H1 (cell line): ENCODE results near the gene CNPY4. TPM values are rescaled to one million over a fixed set of nuclear protein-coding genes. Genes with fewer than 3 reads are reported as not detected.

Experiments used
- CTCF ChIA-PET: fragments of 300-600 bp; sonication (Branson Sonifier 250); formaldehyde crosslinking; loops from one replicate; lab custom pipeline; 2021; ENCODE audit not compliant: partially characterized antibody; lab: Charles Lee
- POLR2A ChIA-PET: fragments of 300-600 bp; sonication (Branson Sonifier 250); formaldehyde crosslinking; loops from one replicate; lab custom pipeline; 2021; ENCODE audit warnings: inconsistent platforms; ENCODE audit not compliant: partially characterized antibody; lab: Charles Lee
- DNase-seq, 2 experiments: peaks; one replicate each; pipeline versions ENCODE4 v3.0.0 to v3.0.0-alpha.2; 2010 to 2022; ENCODE audit warnings: low spot score in 2 of 2, low read depth in 1 of 2, mixed read lengths in 1 of 2
- FAIRE-seq: peaks from 2 replicates; lab custom pipeline; 2011; peaks lifted over from hg19 to GRCh38; lab: Jason Lieb, UNC
- H2AFZ ChIP-seq: 2 replicates; pipeline ENCODE4 v1.8.1; 2012; ENCODE audit warnings: low read length, inconsistent platforms
- H2AK5ac ChIP-seq: 2 replicates; pipeline ENCODE4 v1.6.1; 2013; ENCODE audit warnings: low read depth, low read length
- H2BK120ac ChIP-seq: replicated peaks from 2 replicates; pipeline ENCODE3; 2013; ENCODE audit warnings: low read depth, low read length, inconsistent platforms
- H2BK12ac ChIP-seq: 2 replicates; pipeline ENCODE4 v1.6.1; 2013; ENCODE audit warnings: low read depth, low read length
- H2BK15ac ChIP-seq: 2 replicates; pipeline ENCODE4 v1.6.1; 2013; ENCODE audit warnings: low read length
- H2BK20ac ChIP-seq: 2 replicates; pipeline ENCODE4 v1.6.1; 2013; ENCODE audit warnings: low read length
- H2BK5ac ChIP-seq: 2 replicates; pipeline ENCODE4 v1.6.1; 2013; ENCODE audit warnings: low read depth, low read length
- H3K14ac ChIP-seq: 2 replicates; pipeline ENCODE4 v1.6.1; 2013; ENCODE audit warnings: inconsistent platforms; ENCODE audit not compliant: insufficient read length
- H3K18ac ChIP-seq: 2 replicates; pipeline ENCODE4 v1.6.1; 2013; ENCODE audit warnings: low read length; ENCODE audit errors: extremely low read depth
- H3K23ac ChIP-seq: 2 replicates; pipeline ENCODE4 v1.6.1; 2013; ENCODE audit warnings: inconsistent platforms; ENCODE audit not compliant: insufficient read length
- H3K23me2 ChIP-seq: 2 replicates; pipeline ENCODE4 v1.6.1; 2013; ENCODE audit warnings: low read depth, low read length
- H3K27ac ChIP-seq: 2 replicates; pipeline ENCODE4 v1.6.1; 2011; ENCODE audit warnings: low read depth, low read length, inconsistent platforms
- H3K27me3 ChIP-seq, 4 experiments: replicated peaks in 1 of 4; 1 replicate in 1 of 4; 2 replicates in 3 of 4; pipeline versions ENCODE4 v1.6.1 to v1.8.1; 2011 to 2013; ENCODE audit warnings: low read length in 3 of 4, mild to moderate bottlenecking in 3 of 4, inconsistent platforms in 2 of 4, mixed read lengths in 2 of 4, moderate library complexity in 1 of 4; ENCODE audit not compliant: control insufficient read depth in 3 of 4, insufficient read depth in 3 of 4; ENCODE audit errors: extremely low read depth in 1 of 4
- H3K36me3 ChIP-seq, 4 experiments: 2 replicates each; pipeline versions ENCODE4 v1.6.1 to v1.8.1; 2011 to 2013; ENCODE audit warnings: mild to moderate bottlenecking in 4 of 4, low read length in 3 of 4, moderate library complexity in 2 of 4, control low read depth in 1 of 4, inconsistent platforms in 1 of 4; ENCODE audit not compliant: insufficient read depth in 4 of 4, control insufficient read depth in 2 of 4
- H3K4ac ChIP-seq: replicated peaks from 2 replicates; pipeline ENCODE3; 2013; ENCODE audit warnings: low read length, low read depth, mixed read lengths, inconsistent platforms; ENCODE audit not compliant: insufficient read length
- H3K4me1 ChIP-seq, 4 experiments: replicated peaks in 1 of 4; 1 replicate in 1 of 4; 2 replicates in 3 of 4; pipeline versions ENCODE4 v1.6.1 to v1.8.1; 2011 to 2013; ENCODE audit warnings: low read length in 3 of 4, inconsistent platforms in 2 of 4, mixed read lengths in 1 of 4; ENCODE audit not compliant: insufficient read depth in 4 of 4, control insufficient read depth in 3 of 4
- H3K4me2 ChIP-seq, 2 experiments: 2 replicates each; pipeline versions ENCODE4 v1.6.1 to v1.8.1; 2011 to 2013; ENCODE audit warnings: low read depth in 2 of 2, low read length in 2 of 2, control low read depth in 1 of 2, inconsistent platforms in 1 of 2, mild to moderate bottlenecking in 1 of 2; ENCODE audit not compliant: insufficient read depth in 1 of 2
- H3K4me3 ChIP-seq, 4 experiments: fragments of 200-600, 300-600 bp in 1 of 4; sonication (generic), shearing (Covaris generic), sonication (Bioruptor Twin) in 1 of 4; 2 replicates each; pipeline versions ENCODE4 v1.5.1 to v1.8.1; 2011 to 2016; ENCODE audit warnings: low read length in 4 of 4, low read depth in 3 of 4, control low read depth in 2 of 4, inconsistent platforms in 2 of 4, mild to moderate bottlenecking in 2 of 4, mixed read lengths in 1 of 4, moderate library complexity in 1 of 4; ENCODE audit not compliant: insufficient read depth in 2 of 4; ENCODE audit errors: extremely low read depth in 1 of 4
- H3K56ac ChIP-seq: replicated peaks from 2 replicates; pipeline ENCODE3; 2013; ENCODE audit warnings: low read depth, mild to moderate bottlenecking, mixed read lengths, low read length, inconsistent platforms; ENCODE audit not compliant: insufficient read length
- H3K79me1 ChIP-seq: 2 replicates; pipeline ENCODE4 v1.6.1; 2013; ENCODE audit warnings: low read depth, low read length, control low read depth
- H3K79me2 ChIP-seq, 2 experiments: 2 replicates each; pipeline versions ENCODE4 v1.6.1 to v1.8.1; 2012 to 2013; ENCODE audit warnings: low read length in 2 of 2, mild to moderate bottlenecking in 2 of 2, inconsistent platforms in 1 of 2; ENCODE audit not compliant: insufficient read depth in 2 of 2, control insufficient read depth in 1 of 2
- H3K9ac ChIP-seq, 4 experiments: replicated peaks in 1 of 4; 1 replicate in 1 of 4; 2 replicates in 3 of 4; pipeline versions ENCODE4 v1.6.1 to v1.8.1; 2011 to 2013; ENCODE audit warnings: low read depth in 3 of 4, low read length in 3 of 4, control low read depth in 2 of 4, mild to moderate bottlenecking in 2 of 4, moderate library complexity in 2 of 4, inconsistent platforms in 1 of 4; ENCODE audit errors: extremely low read depth in 1 of 4
- H3K9me3 ChIP-seq, 2 experiments: 2 replicates each; pipeline versions ENCODE4 v1.6.1 to v1.8.1; 2012 to 2013; ENCODE audit warnings: mild to moderate bottlenecking in 2 of 2, moderate library complexity in 2 of 2, control low read depth in 1 of 2, inconsistent platforms in 1 of 2, low read depth in 1 of 2, low read length in 1 of 2, mixed read lengths in 1 of 2; ENCODE audit not compliant: insufficient read depth in 2 of 2
- H4K20me1 ChIP-seq, 2 experiments: replicated peaks in 1 of 2; 2 replicates each; pipeline versions ENCODE3 to v1.8.1; 2011 to 2013; ENCODE audit warnings: inconsistent platforms in 2 of 2, low read length in 2 of 2, mild to moderate bottlenecking in 1 of 2; ENCODE audit not compliant: insufficient read depth in 2 of 2, control insufficient read depth in 1 of 2
- H4K5ac ChIP-seq: 2 replicates; pipeline ENCODE4 v1.6.1; 2013; ENCODE audit warnings: low read length, low read depth, mixed read lengths, inconsistent platforms; ENCODE audit not compliant: insufficient read length
- H4K8ac ChIP-seq: 2 replicates; pipeline ENCODE4 v1.8.0; 2013; ENCODE audit warnings: mild to moderate bottlenecking, moderate library complexity, low read length, inconsistent platforms; ENCODE audit not compliant: insufficient read depth; ENCODE audit errors: extremely low read depth
- H4K91ac ChIP-seq: replicated peaks from 2 replicates; pipeline ENCODE3; 2013; ENCODE audit warnings: low read length, mixed read lengths, inconsistent platforms; ENCODE audit not compliant: insufficient read length
- CTCF ChIP-seq, 3 experiments: IDR thresholded peaks; 1 replicate in 2 of 3; 2 replicates in 1 of 3; pipeline versions ENCODE4 v1.5.1 to v1.6.1; 2011; ENCODE audit warnings: low read length in 3 of 3, mild to moderate bottlenecking in 3 of 3, inconsistent platforms in 2 of 3, low read depth in 1 of 3, moderate library complexity in 1 of 3; ENCODE audit not compliant: insufficient read depth in 1 of 3; ENCODE audit errors: control extremely low read depth in 1 of 3
- RNF2 ChIP-seq: fragments of 200-900, 300-1000 bp; sonication (generic); IDR thresholded peaks from 2 replicates; pipeline ENCODE4 v1.7.1; 2016; ENCODE audit warnings: borderline replicate concordance, low read depth, mild to moderate bottlenecking, antibody characterized with exemption, low read length; ENCODE audit not compliant: poor library complexity, severe bottlenecking; ENCODE audit errors: missing control alignments
- WGBS, 2 experiments: shearing (Covaris generic) in 1 of 2; methylation state at CpG; one replicate each; pipeline versions ENCODE4 v1.1.6 to v1.1.7; 2013 to 2015; ENCODE audit warnings: low lambda C conversion rate in 2 of 2, mixed read lengths in 2 of 2, inconsistent platforms in 1 of 2, low coverage in 1 of 2, missing lambda C conversion rate in 1 of 2; ENCODE audit not compliant: insufficient replicate concordance in 2 of 2, insufficient coverage in 1 of 2, insufficient read length in 1 of 2; ENCODE audit errors: extremely low coverage in 1 of 2, missing lambda C conversion rate in 1 of 2; 5-methylcytosine and 5-hydroxymethylcytosine counted together
- polyA plus RNA-seq, 7 experiments: library from polyadenylated mRNA; depleted of rRNA in 3 of 7; stranded (reverse) in 5 of 7; unstranded in 2 of 7; fragments of >200 nt in 5 of 7; fragments of 200-250 nt in 2 of 7; gene quantifications; 1 replicate in 5 of 7; 2 replicates in 1 of 7; 4 replicates in 1 of 7; pipeline versions ENCODE4 v1.2.1 to v1.2.3, GENCODE V29; 2011 to 2013; ENCODE audit warnings: missing spikeins in 2 of 7, mixed read lengths in 2 of 7
- total RNA-seq: library from RNA; stranded (reverse); fragmentation: NEBNext Ultra II Directional; extraction: Animal tissue kit (Norgen Biotek cat#: 25700); gene quantifications from 2 replicates; pipeline ENCODE4 v1.2.1, GENCODE V29; 2021

The CNPY4 gene
- total and polyA plus RNA-seq, 2 of the 8 experiments (the other 6 are each of a cell fraction or from before 2014, with no cell fraction given) = 10.2 to 15.3 TPM

GRCh38 chr7:100109521-100110163, 9.8 kb upstream of the CNPY4 start:
- Histone ChIP-seq H2BK5ac (no peak overlapping the region), H3K23me2 (no peaks in the 10 kb centered on the region), H3K4me2 (no peak overlapping the region), H3K79me1 (no peaks in the 10 kb centered on the region; the same call in 1 of the 2 replicates), H4K5ac (no peak overlapping the region), H3K23ac (no peak overlapping the region), H2BK20ac (no peak overlapping the region), H3K4me1 (no peaks in the 10 kb centered on the region; a peak in 1 of 7 replicates), H3K27me3 (no peaks in the 10 kb centered on the region), H3K18ac (no peak overlapping the region), H2BK15ac (no peak overlapping the region), H4K91ac (no peak overlapping the region), H3K79me2 (no peaks in the 10 kb centered on the region), H3K56ac (no peak overlapping the region)
- no peak for TF ChIP-seq RNF2
- peak in 2 of 3 experiments; percentile 24 to 37; a peak in 2 of 4 replicates for TF ChIP-seq CTCF (IDR thresholded peaks at IDR 0.05; ENCODE audit: control extremely low read depth in 1 of 3, insufficient read depth in 1 of 3, low read depth in 1 of 3, low read length in 3 of 3)
- TF ChIP-seq, all 59 proteins: peak for 1
- Histone ChIP-seq H3K9me3 (no peaks in the 10 kb centered on the region), H3K27ac (no peak overlapping the region), H3K4me3 (no peak overlapping the region), H4K20me1 (peaks cover 5% of the 10 kb centered on the region in 2 experiments), H3K36me3 (peaks cover 13 to 65% (median 43%) of the 10 kb centered on the region in 4 experiments), H3K9ac (no peak overlapping the region), H2AFZ (no peak overlapping the region), H4K8ac (no peak overlapping the region), H3K4ac (no peak overlapping the region), H2AK5ac (no peak overlapping the region), H2BK12ac (no peak overlapping the region), H2BK120ac (no peak overlapping the region), H3K14ac (no peak overlapping the region)
- POLR2A ChIA-PET = interaction anchor here (12.1 to 20.0 kb wide), 3 partner anchors 5 to 21 kb away, joined by 414 to 722 read pairs (median 414); partner anchors contain the start of genes AP4M1, CNPY4, COPS6 and MBLAC1
- CTCF ChIA-PET = interaction anchor here (6.0 kb wide), 1 partner anchor 21 kb away, joined by 48 read pairs; no protein-coding TSS in a partner anchor
- WGBS, 2 experiments = 85% methylated on average over 12 of the region's 12 CpGs; no CpG with 5 or more reads in 1 of the 2 experiments
- FAIRE-seq = no peak
- DNase-seq = no peak
